22Rv1 (cell line): ENCODE data around the gene LENG9.

ENCODE experiments used
- ZFX ChIP-seq: fragments of 450-650 bp; IDR thresholded peaks from 2 replicates; pipeline ENCODE4 v1.6.1; 2017; ENCODE audit warnings: antibody characterized with exemption, borderline replicate concordance
- TF ChIP-seq, protein P1 (sequence below): fragments of 450-650 bp; IDR thresholded peaks from 2 replicates; pipeline ENCODE4 v1.5.1; 2017; ENCODE audit warnings: mild to moderate bottlenecking

DNA sequence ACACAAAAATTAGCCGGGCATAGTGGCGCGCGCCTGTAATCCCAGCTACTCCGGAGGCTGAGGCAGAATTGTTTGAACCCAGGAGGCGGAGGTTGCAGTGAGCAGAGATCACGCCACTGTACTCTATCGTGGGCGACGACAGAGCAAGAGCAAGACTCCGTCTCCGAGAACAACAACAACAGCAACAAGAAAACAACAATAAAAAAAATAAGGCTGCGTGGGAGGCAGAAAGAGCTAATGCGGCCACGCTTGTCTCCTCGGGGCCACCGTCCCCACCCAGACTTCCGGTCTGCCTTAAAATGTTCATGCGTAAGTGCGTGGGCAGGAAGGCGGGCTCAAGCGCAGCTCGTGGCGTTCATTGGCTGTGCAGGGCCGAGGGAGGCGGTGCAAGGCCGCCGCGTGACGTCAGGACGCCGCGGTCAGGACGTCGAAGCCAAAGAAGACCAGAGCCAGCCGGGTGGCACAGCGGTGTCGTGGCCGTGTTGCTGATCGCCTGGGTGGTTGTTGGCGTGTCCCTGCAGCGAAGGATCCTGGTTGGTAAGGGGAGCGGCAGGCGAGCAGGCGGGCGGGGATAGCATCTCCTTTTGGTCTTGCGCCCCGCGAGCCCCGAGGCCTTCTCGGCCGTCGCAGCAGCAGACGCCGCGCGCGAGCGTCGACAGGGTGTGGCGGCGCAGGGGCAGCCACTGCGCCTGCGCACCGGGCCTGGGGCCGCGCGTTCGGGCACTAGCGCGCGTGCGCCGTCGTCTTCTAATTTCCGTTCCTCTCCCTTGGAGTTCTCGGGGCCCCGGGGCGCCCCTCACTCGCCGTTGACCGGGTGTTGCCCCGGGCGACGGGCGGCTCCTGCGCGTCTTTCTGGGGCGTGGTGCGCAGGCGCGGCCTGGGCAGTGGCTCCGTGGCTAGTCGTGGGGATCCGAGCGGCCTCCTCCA, 14.5 kb downstream of the LENG9 start, which contains the start of gene LENG8:
- TF ChIP-seq ZFX: no peak
- TF ChIP-seq, protein P1, sequence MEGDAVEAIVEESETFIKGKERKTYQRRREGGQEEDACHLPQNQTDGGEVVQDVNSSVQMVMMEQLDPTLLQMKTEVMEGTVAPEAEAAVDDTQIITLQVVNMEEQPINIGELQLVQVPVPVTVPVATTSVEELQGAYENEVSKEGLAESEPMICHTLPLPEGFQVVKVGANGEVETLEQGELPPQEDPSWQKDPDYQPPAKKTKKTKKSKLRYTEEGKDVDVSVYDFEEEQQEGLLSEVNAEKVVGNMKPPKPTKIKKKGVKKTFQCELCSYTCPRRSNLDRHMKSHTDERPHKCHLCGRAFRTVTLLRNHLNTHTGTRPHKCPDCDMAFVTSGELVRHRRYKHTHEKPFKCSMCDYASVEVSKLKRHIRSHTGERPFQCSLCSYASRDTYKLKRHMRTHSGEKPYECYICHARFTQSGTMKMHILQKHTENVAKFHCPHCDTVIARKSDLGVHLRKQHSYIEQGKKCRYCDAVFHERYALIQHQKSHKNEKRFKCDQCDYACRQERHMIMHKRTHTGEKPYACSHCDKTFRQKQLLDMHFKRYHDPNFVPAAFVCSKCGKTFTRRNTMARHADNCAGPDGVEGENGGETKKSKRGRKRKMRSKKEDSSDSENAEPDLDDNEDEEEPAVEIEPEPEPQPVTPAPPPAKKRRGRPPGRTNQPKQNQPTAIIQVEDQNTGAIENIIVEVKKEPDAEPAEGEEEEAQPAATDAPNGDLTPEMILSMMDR: no peak
